Measurements from ENCODE around the gene KDM4B. TPM values are rescaled to one million over a fixed set of nuclear protein-coding genes. Genes with fewer than 3 reads are reported as not detected.
A peak's percentile ranks its signal among the peaks of the same experiment; 100 is the strongest.
"Not testable (repeated sequence)": the region's sequence is repeated elsewhere in the genome, so short reads cannot be mapped to it uniquely, and the experiment has no call there.

Gene KDM4B
- total RNA-seq, 4 donors from 2014 or later: 28.7 to 75.1 (median 46.1) TPM

- Histone ChIP-seq H3K9me3 (no peaks in the 10 kb centered on the region), H3K27ac (peak overlapping the region in 1 of 4 donors; percentile 26), H3K4me1 (peaks cover 0 to 8% (median 0%) of the 10 kb centered on the region in 4 donors), H3K4me3 (no peak overlapping the region), H3K36me3 (no peaks in the 10 kb centered on the region), H3K27me3 (no peaks in the 10 kb centered on the region)
- DNase-seq: no peak
- no peak for TF ChIP-seq POLR2A (IDR thresholded peaks at IDR 0.05)
These were observed 36.2 kb upstream of the KDM4B start for GRCh38 chr19:4932711-4933110.

GRCh38 chr19:4933528-4933927 lies 35.4 kb upstream of the KDM4B start:
- Histone ChIP-seq H3K36me3 (no peaks in the 10 kb centered on the region), H3K4me1 (peaks cover 0 to 8% (median 0%) of the 10 kb centered on the region in 4 donors), H3K9me3 (no peaks in the 10 kb centered on the region), H3K27ac (peak overlapping the region in 1 of 4 donors; percentile 26), H3K4me3 (no peak overlapping the region), H3K27me3 (no peaks in the 10 kb centered on the region)
- peak in 1 of 3 donors; percentile 69 for DNase-seq
- no peak for TF ChIP-seq POLR2A (IDR thresholded peaks at IDR 0.05)
- no peak for TF ChIP-seq CTCF (IDR thresholded peaks at IDR 0.05)

GRCh38 chr19:4935444-4935843 lies 33.5 kb upstream of the KDM4B start:
- no peaks in the 10 kb centered on the region for H3K9me3 ChIP-seq
- H3K36me3 ChIP-seq: no peaks in the 10 kb centered on the region
- DNase-seq: no peak
- no peak overlapping the region for H3K27ac ChIP-seq
- H3K27me3 ChIP-seq: no peaks in the 10 kb centered on the region
- no peak overlapping the region for H3K4me3 ChIP-seq
- H3K4me1 ChIP-seq: peaks cover 0 to 8% (median 0%) of the 10 kb centered on the region in 4 donors
- TF ChIP-seq POLR2A (IDR thresholded peaks at IDR 0.05) (no peak), CTCF (IDR thresholded peaks at IDR 0.05) (no peak)

GRCh38 chr19:4937060-4937459 lies 31.9 kb upstream of the KDM4B start:
- peaks cover 0 to 8% (median 0%) of the 10 kb centered on the region in 4 donors for H3K4me1 ChIP-seq
- no peak for DNase-seq
- no peaks in the 10 kb centered on the region for H3K36me3 ChIP-seq
- no peaks in the 10 kb centered on the region for H3K27me3 ChIP-seq
- no peak for TF ChIP-seq POLR2A (IDR thresholded peaks at IDR 0.05)
- TF ChIP-seq CTCF (IDR thresholded peaks at IDR 0.05): no peak
- H3K27ac ChIP-seq: no peak overlapping the region
- H3K9me3 ChIP-seq: no peaks in the 10 kb centered on the region
- no peak overlapping the region for H3K4me3 ChIP-seq

- H3K9me3 ChIP-seq, H3K4me3 ChIP-seq, DNase-seq, H3K27me3 ChIP-seq, H3K4me1 ChIP-seq, H3K36me3 ChIP-seq, H3K27ac ChIP-seq: not testable (repeated sequence)
These were observed 30.5 kb upstream of the KDM4B start for GRCh38 chr19:4938461-4938860.

GRCh38 chr19:4939466-4939865 lies 29.4 kb upstream of the KDM4B start:
- DNase-seq: no peak
- Histone ChIP-seq H3K27me3 (no peaks in the 10 kb centered on the region), H3K4me1 (no peaks in the 10 kb centered on the region), H3K4me3 (no peak overlapping the region), H3K9me3 (no peaks in the 10 kb centered on the region), H3K27ac (no peak overlapping the region), H3K36me3 (no peaks in the 10 kb centered on the region)
- TF ChIP-seq CTCF (IDR thresholded peaks at IDR 0.05) (no peak), POLR2A (IDR thresholded peaks at IDR 0.05) (no peak)

- H3K36me3 ChIP-seq, DNase-seq, H3K4me3 ChIP-seq, H3K9me3 ChIP-seq, H3K27ac ChIP-seq, H3K4me1 ChIP-seq, H3K27me3 ChIP-seq: not testable (repeated sequence)
These were observed 27.2 kb upstream of the KDM4B start for GRCh38 chr19:4941638-4942169.

GRCh38 chr19:4950650-4951049 lies 18.3 kb upstream of the KDM4B start:
- H3K27ac ChIP-seq, H3K4me3 ChIP-seq, H3K9me3 ChIP-seq, H3K27me3 ChIP-seq, DNase-seq, H3K4me1 ChIP-seq, H3K36me3 ChIP-seq: not testable (repeated sequence)

Data from Peyer's patch (tissue), 4 donors.